Osteoblast (primary cell): ENCODE data around the gene TCP10L. TPM values are rescaled to one million over a fixed set of nuclear protein-coding genes. Genes with fewer than 3 reads are reported as not detected.
A peak's percentile ranks its signal among the peaks of the same experiment; 100 is the strongest.
"Not testable (repeated sequence)": the region's sequence is repeated elsewhere in the genome, so short reads cannot be mapped to it uniquely, and the experiment has no call there.

Experiments
- DNase-seq: peaks from one replicate; pipeline ENCODE4 v3.0.0; 2011; ENCODE audit warnings: low spot score, mixed read lengths; ENCODE audit not compliant: insufficient read length; ENCODE audit errors: missing footprints
- H2AFZ ChIP-seq: 2 replicates; pipeline ENCODE4 v1.6.0; 2011; ENCODE audit warnings: mild to moderate bottlenecking, low read length
- H3K27ac ChIP-seq: 2 replicates; pipeline ENCODE4 v1.5.1; 2011; ENCODE audit warnings: mild to moderate bottlenecking, low read depth, low read length, moderate library complexity
- H3K27me3 ChIP-seq: 2 replicates; pipeline ENCODE4 v1.6.0; 2012; ENCODE audit warnings: mild to moderate bottlenecking, control low read depth, inconsistent platforms, low read length, moderate library complexity; ENCODE audit not compliant: insufficient read depth
- H3K36me3 ChIP-seq: 2 replicates; pipeline ENCODE4 v1.5.1; 2011; ENCODE audit warnings: mild to moderate bottlenecking, low read length, control low read depth, moderate library complexity; ENCODE audit not compliant: insufficient read depth
- H3K4me1 ChIP-seq: 2 replicates; pipeline ENCODE4 v1.5.1; 2011; ENCODE audit warnings: mild to moderate bottlenecking, low read length, control low read depth, moderate library complexity; ENCODE audit not compliant: insufficient read depth
- H3K4me2 ChIP-seq: 2 replicates; pipeline ENCODE4 v1.6.0; 2011; ENCODE audit warnings: mild to moderate bottlenecking, low read length; ENCODE audit not compliant: insufficient read depth
- H3K4me3 ChIP-seq: fragments of 200-600 bp; sonication (generic); 3 replicates; pipeline ENCODE4 v1.5.1; 2012; ENCODE audit warnings: mild to moderate bottlenecking, low read length, inconsistent platforms; ENCODE audit not compliant: insufficient read depth
- H3K79me2 ChIP-seq: 2 replicates; pipeline ENCODE4 v1.6.0; 2012; ENCODE audit warnings: mild to moderate bottlenecking, low read length, control low read depth, inconsistent platforms; ENCODE audit not compliant: insufficient read depth
- H3K9me3 ChIP-seq: 2 replicates; pipeline ENCODE4 v1.5.1; 2011; ENCODE audit warnings: low read depth, low read length, control low read depth
- H4K20me1 ChIP-seq: 2 replicates; pipeline ENCODE4 v1.6.0; 2012; ENCODE audit warnings: mild to moderate bottlenecking, low read length, control low read depth; ENCODE audit not compliant: insufficient read depth
- CTCF ChIP-seq: IDR thresholded peaks from 2 replicates; pipeline ENCODE4 v1.5.1; 2011; ENCODE audit warnings: mild to moderate bottlenecking, low read depth, low read length, moderate library complexity; ENCODE audit errors: extremely low read depth
- total RNA-seq: library from RNA; depleted of rRNA; stranded (reverse); fragments of >200 nt; gene quantifications from 2 replicates; pipeline ENCODE4 v1.2.3, GENCODE V29; 2012

TCP10L gene
- total RNA-seq, 1 donor = 0.72 TPM

GRCh38 chr21:32565856-32566465, 19.4 kb downstream of the TCP10L start:
- no peak for DNase-seq
- no peak for TF ChIP-seq CTCF
- H3K27me3 ChIP-seq = no peaks in the 10 kb centered on the region
- no peak overlapping the region for H2AFZ ChIP-seq
- H3K4me1 ChIP-seq = peaks cover 25% of the 10 kb centered on the region
- H3K27ac ChIP-seq = peak overlapping the region; percentile 51
- H3K79me2 ChIP-seq = no peaks in the 10 kb centered on the region
- H4K20me1 ChIP-seq = no peaks in the 10 kb centered on the region
- no peak overlapping the region for H3K4me3 ChIP-seq
- H3K4me2 ChIP-seq = peak overlapping the region; percentile 18
- no peaks in the 10 kb centered on the region for H3K9me3 ChIP-seq
- no peaks in the 10 kb centered on the region for H3K36me3 ChIP-seq

- Histone ChIP-seq H2AFZ (peak overlapping the region; percentile 63), H3K27ac (peak overlapping the region; percentile 8)
- TF ChIP-seq CTCF = no peak
These were observed 22.4 kb downstream of the TCP10L start for GRCh38 chr21:32562915-32563314.

GRCh38 chr21:32562426-32562825, 22.9 kb downstream of the TCP10L start:
- H3K9me3 ChIP-seq = no peaks in the 10 kb centered on the region
- H2AFZ ChIP-seq = peak overlapping the region; percentile 63
- peak; percentile 60 for TF ChIP-seq CTCF
- peaks cover 14% of the 10 kb centered on the region for H3K4me1 ChIP-seq
- peak overlapping the region; percentile 54 for H3K27ac ChIP-seq
- H3K36me3 ChIP-seq = no peaks in the 10 kb centered on the region
- DNase-seq = peak; percentile 26
- H3K27me3 ChIP-seq = no peaks in the 10 kb centered on the region
- H3K79me2 ChIP-seq = no peaks in the 10 kb centered on the region
- H4K20me1 ChIP-seq = no peaks in the 10 kb centered on the region
- no peak overlapping the region for H3K4me2 ChIP-seq
- H3K4me3 ChIP-seq = no peak overlapping the region

More at GRCh38 chr21:32562915-32563314, 22.4 kb downstream of the TCP10L start:
- no peaks in the 10 kb centered on the region for H4K20me1 ChIP-seq
- no peaks in the 10 kb centered on the region for H3K9me3 ChIP-seq
- H3K36me3 ChIP-seq = no peaks in the 10 kb centered on the region
- no peaks in the 10 kb centered on the region for H3K79me2 ChIP-seq
- H3K4me1 ChIP-seq = peaks cover 14% of the 10 kb centered on the region
- no peak overlapping the region for H3K4me3 ChIP-seq
- no peaks in the 10 kb centered on the region for H3K27me3 ChIP-seq
- DNase-seq = no peak
- H3K4me2 ChIP-seq = no peak overlapping the region

GRCh38 chr21:32561476-32561875, 23.8 kb downstream of the TCP10L start:
- DNase-seq, H3K4me2 ChIP-seq, H3K27me3 ChIP-seq, H2AFZ ChIP-seq, H3K36me3 ChIP-seq, H3K79me2 ChIP-seq, H3K4me3 ChIP-seq, H4K20me1 ChIP-seq, H3K27ac ChIP-seq, H3K9me3 ChIP-seq: not testable (repeated sequence)
- peaks cover 11% of the 10 kb centered on the region for H3K4me1 ChIP-seq
